ENCODE data around the gene LAMA3.

DNA sequence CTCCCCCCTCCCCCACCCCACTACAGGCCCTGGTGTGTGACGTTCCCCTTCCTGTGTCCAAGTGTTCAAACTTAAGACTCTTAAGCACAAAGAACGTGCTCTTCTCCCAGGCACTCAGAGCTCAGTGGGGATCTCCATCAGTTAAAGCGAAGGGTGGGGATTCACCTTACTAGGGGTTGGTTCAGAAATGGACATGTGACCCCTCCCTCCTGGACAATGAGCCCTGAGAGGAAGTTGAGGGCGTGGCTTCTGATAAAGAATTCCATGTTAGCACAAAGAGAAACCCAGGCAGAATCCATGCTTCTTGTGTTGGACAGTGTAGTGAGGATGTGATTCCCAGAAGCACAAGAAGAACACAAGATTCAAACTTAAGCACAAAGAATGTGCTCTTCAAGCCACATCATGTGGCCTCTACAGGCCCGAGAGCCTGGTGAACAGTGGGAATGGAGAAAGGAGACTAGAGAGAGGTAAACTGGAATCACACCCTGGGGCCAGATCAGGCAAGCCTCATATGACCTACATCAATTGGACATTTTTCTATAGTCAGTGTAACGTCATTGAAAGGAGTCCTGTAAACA lies 247.2 kb downstream of the LAMA3 start:
- TF ChIP-seq, protein P1, sequence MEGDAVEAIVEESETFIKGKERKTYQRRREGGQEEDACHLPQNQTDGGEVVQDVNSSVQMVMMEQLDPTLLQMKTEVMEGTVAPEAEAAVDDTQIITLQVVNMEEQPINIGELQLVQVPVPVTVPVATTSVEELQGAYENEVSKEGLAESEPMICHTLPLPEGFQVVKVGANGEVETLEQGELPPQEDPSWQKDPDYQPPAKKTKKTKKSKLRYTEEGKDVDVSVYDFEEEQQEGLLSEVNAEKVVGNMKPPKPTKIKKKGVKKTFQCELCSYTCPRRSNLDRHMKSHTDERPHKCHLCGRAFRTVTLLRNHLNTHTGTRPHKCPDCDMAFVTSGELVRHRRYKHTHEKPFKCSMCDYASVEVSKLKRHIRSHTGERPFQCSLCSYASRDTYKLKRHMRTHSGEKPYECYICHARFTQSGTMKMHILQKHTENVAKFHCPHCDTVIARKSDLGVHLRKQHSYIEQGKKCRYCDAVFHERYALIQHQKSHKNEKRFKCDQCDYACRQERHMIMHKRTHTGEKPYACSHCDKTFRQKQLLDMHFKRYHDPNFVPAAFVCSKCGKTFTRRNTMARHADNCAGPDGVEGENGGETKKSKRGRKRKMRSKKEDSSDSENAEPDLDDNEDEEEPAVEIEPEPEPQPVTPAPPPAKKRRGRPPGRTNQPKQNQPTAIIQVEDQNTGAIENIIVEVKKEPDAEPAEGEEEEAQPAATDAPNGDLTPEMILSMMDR (IDR thresholded peaks at IDR 0.05; ENCODE audit: borderline replicate concordance, extremely low read depth, low read length, poor library complexity, severe bottlenecking) = no peak
- TF ChIP-seq EZH2 (IDR thresholded peaks at IDR 0.05; ENCODE audit: borderline replicate concordance, low read depth, low read length, severe bottlenecking) = no peak

Measured in DND-41 (cell line).